Esophagus squamous epithelium (tissue), 4 donors: ENCODE data around the gene ANAPC15.

Experiments used
- CTCF ChIP-seq, 6 experiments: fragments of 450-650 bp in 4 of 6; fragments of 200-600 bp in 2 of 6; sonication (generic) in 2 of 6; IDR thresholded peaks; one replicate each; pipeline ENCODE4 v1.5.1; 2016 to 2019; ENCODE audit warnings: antibody characterized with exemption in 6 of 6, mild to moderate bottlenecking in 4 of 6, moderate library complexity in 4 of 6
- POLR2A ChIP-seq, 4 donors: fragments of 450-650 bp; IDR thresholded peaks; one replicate each; pipeline ENCODE4 v1.6.1; 2017; ENCODE audit warnings: antibody characterized with exemption in 4 of 4, mild to moderate bottlenecking in 4 of 4, moderate library complexity in 3 of 4

- TF ChIP-seq CTCF (IDR thresholded peaks at IDR 0.05) (no peak), POLR2A (IDR thresholded peaks at IDR 0.05) (no peak)
Measured at GRCh38 chr11:72155751-72156150, 43.3 kb upstream of the ANAPC15 start.
